Activated T-helper 17 cell treated with anti-CD3 and anti-CD28 coated beads, Interleukin-2, amount 50 U/mL, for 72 hours (primary cell): Measurements from ENCODE around the gene WIZ. TPM values are rescaled to one million over a fixed set of nuclear protein-coding genes. Genes with fewer than 3 reads are reported as not detected.

Experiments used
- ATAC-seq: fragments of 150-1000 bp; cut with Tn5 transposase; replicated peaks from 2 replicates; pipeline ENCODE4 v1.10.0; 2021; ENCODE audit warnings: mild to moderate bottlenecking, moderate library complexity
- H3K27ac Mint-ChIP-seq: one replicate; pipeline ENCODE4 v1.8.0; 2022; ENCODE audit warnings: mixed read lengths
- H3K27me3 Mint-ChIP-seq: one replicate; pipeline ENCODE4 v1.8.0; 2022; ENCODE audit warnings: mixed read lengths
- H3K36me3 Mint-ChIP-seq: one replicate; pipeline ENCODE4 v1.8.0; 2022; ENCODE audit warnings: low read depth, mild to moderate bottlenecking, mixed read lengths
- H3K4me1 Mint-ChIP-seq: one replicate; pipeline ENCODE4 v1.8.0; 2022; ENCODE audit warnings: mixed read lengths
- H3K4me3 Mint-ChIP-seq: one replicate; pipeline ENCODE4 v1.8.0; 2022; ENCODE audit warnings: mild to moderate bottlenecking, mixed read lengths
- H3K9me3 Mint-ChIP-seq: one replicate; pipeline ENCODE4 v1.8.0; 2022; ENCODE audit warnings: mixed read lengths
- total RNA-seq, 2 donors: library from RNA; stranded (reverse); gene quantifications; one replicate each; pipeline ENCODE4 v1.2.3, GENCODE V29; 2022

WIZ gene
- total RNA-seq, 2 donors from 2014 or later: 27.7 to 30.0 TPM

DNA sequence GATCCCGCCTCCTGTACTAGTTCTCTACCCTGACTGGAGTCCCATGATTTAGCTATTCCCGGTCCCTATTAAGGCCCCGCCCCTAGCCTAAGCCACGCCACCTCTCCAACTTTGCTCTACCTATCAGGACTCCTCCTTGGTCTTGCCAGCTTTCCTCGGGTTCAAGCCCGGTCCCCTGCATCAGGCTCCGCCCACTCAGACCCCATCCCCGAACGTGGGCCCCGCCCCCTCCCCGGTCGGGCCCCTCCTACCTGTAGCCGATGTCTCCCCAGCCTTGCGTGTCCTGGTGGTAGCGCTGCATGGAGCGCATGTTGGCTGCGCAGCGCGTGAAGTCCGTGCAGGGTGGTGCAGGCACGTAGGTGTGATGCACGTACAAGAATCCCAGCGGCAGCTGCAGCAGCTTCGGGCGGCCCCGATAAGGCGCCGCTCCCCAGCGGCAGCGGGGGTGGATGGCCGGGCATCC, 21.9 kb upstream of the WIZ start:
- peaks cover 4% of the 10 kb centered on the region for H3K27me3 Mint-ChIP-seq
- no peak overlapping the region for H3K27ac Mint-ChIP-seq
- ATAC-seq: no peak
- no peaks in the 10 kb centered on the region for H3K9me3 Mint-ChIP-seq
- peaks cover 6% of the 10 kb centered on the region for H3K36me3 Mint-ChIP-seq
- peaks cover 32% of the 10 kb centered on the region for H3K4me1 Mint-ChIP-seq
- H3K4me3 Mint-ChIP-seq: no peak overlapping the region

DNA sequence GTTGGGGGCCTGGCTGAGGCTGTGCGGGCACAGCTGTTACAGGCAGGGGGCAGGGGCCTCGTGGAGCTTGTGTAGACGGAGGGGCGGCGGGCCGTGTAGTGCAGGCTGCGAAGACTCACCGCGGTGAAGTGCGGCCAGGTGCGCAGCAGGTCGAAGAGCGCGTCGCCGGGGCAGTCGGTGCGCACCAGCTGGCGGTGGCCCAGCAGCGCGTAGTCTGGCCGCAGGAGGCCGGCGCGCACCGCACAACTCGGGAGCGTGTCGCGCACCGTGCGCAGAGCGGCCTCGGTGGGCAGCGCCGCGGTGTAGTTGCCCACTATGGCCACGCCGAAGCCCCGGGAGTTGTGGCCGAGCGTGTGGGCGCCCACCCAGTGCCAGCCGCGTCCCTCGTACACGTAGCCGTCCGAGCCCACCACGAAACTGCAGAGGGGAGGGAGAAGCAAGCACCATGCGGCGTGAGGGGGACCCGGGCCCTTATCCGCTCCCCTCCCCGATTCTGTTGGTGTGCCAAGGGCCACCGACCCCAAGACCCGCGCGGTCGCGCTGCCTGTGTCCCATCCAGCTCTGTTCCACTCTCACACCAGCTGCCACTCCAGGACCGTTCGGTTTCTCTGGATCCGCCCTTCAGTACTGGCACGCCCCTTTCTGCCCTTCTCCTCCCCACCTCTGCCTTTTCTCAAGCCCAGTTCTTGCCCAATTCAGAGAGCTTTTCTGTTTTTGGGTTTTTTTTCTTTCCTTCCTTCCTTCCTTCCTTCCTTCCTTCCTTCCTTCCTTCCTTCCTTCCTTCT, 19.9 kb upstream of the WIZ start:
- Mint-ChIP-seq H3K4me1 (peaks cover 40% of the 10 kb centered on the region), H3K27ac (peak overlapping the region; percentile 94)

DNA sequence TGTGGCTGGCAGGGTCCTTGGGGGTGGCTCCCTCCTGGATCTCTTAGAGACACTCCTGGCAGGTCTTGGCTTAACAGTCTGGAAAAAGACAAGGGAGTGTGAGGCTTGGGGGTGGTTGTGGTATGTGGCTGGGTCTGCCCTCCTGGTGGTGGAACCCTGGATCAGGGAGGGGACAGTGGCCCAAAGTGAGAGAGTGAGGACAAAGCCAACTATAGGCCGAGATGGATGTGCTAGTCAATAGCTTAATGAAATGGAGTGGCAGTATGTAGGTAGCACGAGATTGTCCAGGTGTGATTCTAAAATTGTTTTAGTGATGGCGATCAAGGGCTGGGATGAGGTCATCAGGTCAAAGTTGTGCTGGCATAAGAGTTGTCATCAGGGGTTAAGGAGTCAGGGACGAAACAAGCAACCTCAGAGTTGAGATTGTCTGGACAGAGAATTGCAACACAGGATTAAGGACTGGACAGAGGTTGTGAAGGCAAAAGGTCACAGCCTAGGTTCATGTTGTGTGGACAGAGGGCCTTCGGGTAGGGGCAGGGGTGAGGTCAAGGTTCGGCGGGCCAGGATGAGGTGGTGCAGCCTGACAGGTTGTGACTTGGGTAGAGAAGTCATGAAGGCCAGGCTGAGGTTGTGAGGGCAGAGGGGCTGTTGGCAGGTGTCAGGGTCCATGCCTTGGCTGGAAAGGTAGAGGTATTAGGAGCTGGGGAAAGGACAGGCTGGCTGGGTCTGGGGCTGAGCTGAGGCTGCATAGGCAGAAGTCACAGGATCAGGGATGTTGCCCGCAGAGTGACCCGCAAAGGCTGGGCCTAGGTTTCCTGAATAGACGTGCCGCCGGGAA, 19.1 kb upstream of the WIZ start:
- Mint-ChIP-seq H3K9me3 (no peaks in the 10 kb centered on the region), H3K4me1 (peaks cover 41% of the 10 kb centered on the region), H3K27me3 (peaks cover 4% of the 10 kb centered on the region), H3K27ac (peak overlapping the region; percentile 94), H3K36me3 (peaks cover 15% of the 10 kb centered on the region), H3K4me3 (peak overlapping the region; percentile 74)
- no peak for ATAC-seq

More for the DNA sequence above, 19.9 kb upstream of the WIZ start:
- Mint-ChIP-seq H3K27me3 (peaks cover 4% of the 10 kb centered on the region), H3K9me3 (no peaks in the 10 kb centered on the region), H3K36me3 (peaks cover 11% of the 10 kb centered on the region), H3K4me3 (peak overlapping the region; percentile 74)
- ATAC-seq: no peak

DNA sequence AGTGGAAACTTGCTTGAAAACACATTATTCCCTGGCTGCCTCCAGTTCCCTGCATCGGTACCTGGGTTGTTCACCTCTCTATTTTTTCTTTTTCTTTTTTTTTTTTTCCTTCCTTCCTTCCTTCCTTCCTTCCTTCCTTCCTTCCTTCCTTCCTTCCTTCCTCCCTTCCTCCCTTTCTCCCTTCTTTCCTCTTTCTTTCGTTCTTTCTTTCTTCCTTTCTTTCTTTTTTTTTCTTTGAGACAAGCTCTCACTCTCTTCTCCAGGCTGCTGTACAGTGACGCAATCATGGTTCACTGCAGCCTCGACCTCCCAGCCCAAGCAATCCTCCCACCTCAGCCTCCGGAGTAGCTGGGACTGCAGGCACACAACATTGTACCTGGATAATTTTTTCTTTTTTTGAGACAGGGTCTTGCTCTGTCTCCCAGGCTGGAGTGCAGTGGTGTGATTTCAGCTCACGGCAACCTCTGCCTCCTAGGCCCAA, 18.0 kb upstream of the WIZ start:
- no peak for ATAC-seq
- peaks cover 33% of the 10 kb centered on the region for H3K4me1 Mint-ChIP-seq
- peaks cover 4% of the 10 kb centered on the region for H3K27me3 Mint-ChIP-seq
- no peaks in the 10 kb centered on the region for H3K9me3 Mint-ChIP-seq
- H3K36me3 Mint-ChIP-seq: peaks cover 26% of the 10 kb centered on the region
- H3K27ac Mint-ChIP-seq: peak overlapping the region; percentile 94
- H3K4me3 Mint-ChIP-seq: peak overlapping the region; percentile 74

DNA sequence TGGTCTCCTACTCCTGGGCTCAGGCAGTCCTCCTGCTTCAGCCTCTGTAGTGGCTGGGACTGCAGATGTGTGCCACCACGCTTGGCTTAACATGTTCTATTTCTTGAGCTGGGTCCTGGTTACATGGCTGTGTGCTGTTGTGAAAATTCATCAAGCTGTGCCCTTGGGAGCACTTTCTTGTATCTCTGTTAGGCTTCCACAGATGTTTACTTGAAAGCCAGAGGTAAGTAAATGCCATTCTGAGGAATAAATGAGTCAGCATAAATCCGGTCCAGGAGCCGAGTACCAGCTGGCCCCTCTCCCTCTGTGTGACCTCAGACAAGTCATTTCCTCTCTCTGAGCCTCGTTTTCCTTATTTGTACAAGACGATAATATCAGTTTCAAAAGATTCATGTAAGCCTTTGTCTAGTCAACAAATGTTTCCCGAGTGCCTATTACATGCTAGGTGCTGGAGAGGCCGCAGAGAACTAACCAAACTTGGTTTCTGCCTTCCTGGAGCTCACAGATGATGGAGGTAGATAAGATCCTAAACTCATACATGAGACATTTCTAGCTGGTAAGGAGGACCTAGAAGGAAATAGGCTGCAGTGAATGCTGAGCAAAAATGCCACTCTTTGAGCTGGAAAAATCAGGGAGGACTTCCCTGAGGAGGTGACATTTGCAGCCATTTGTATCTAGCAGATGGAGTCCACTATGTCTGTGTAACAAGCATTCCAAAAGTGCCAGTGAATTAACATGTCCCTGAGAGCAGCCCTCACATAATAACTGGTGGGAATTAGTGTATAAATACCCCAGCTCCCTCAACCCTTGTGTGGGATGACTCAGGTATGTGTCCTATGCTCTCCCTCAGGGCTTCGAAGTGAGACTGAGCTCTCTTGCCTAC, 17.3 kb upstream of the WIZ start:
- Mint-ChIP-seq H3K27ac (peak overlapping the region; percentile 94), H3K9me3 (no peaks in the 10 kb centered on the region), H3K27me3 (peaks cover 4% of the 10 kb centered on the region)

DNA sequence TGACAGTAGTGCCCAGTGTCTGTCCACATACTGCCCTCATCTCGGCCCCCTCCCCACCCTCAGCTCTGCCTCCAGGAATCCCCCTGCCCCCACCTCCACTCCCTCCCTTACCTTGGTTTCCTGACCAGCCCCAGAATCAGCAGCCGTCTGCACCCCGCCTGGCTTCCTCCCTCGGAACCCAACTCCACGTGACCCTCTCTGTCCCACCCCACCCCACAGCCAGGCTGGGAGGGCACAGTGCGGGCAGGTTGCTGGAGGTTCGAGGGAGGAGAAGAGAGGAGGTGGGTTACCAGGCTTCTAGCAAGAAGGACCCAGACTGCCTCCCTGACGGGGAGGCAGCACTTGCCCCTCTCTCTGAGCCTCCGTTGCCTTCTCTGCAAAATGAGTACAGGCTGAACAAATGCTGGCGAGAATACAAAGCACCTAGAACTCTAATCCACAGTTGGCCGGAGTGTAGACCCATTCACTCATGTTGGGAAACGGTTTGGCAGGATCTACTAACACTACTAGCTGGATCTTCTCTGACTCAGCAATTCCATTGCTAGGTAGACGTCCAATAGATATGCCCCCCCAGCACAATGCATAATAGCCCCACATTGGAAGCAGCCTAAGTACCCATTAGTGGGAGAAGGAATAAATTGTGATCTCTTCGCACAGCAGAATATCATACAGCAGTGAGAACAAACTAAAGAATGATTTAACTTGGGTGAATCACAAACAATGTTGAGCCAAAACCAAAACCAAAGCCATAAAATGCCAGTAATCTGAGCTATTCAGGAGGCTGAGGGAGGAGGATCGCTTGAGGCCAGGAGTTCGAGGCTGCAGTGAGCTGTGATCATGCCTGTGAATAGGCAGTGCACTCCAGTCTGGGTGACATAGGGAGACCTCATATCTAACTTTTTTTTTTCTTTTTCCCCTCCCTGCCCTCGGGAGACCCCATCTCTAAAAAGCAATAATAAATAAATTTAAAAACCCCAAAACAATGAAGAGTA, 14.9 kb upstream of the WIZ start, which contains the start of gene RASAL3:
RASAL3 (minus strand) TSS at position 151 of the 992 bp plus-strand sequence. CDS start 186 bp downstream, outside the sequence.
- Mint-ChIP-seq H3K9me3 (no peaks in the 10 kb centered on the region), H3K27me3 (peaks cover 4% of the 10 kb centered on the region), H3K36me3 (peaks cover 57% of the 10 kb centered on the region), H3K4me3 (peak within 1 kb of the TSS; percentile 95), H3K4me1 (peaks cover 34% of the 10 kb centered on the region), H3K27ac (peak within 1 kb of the TSS; percentile 96)
- ATAC-seq: peak; percentile 60

More for the DNA sequence above, 17.3 kb upstream of the WIZ start:
- Mint-ChIP-seq H3K4me1 (peaks cover 31% of the 10 kb centered on the region), H3K4me3 (peak overlapping the region; percentile 74), H3K36me3 (peaks cover 33% of the 10 kb centered on the region)
- peak; percentile 81 for ATAC-seq

DNA sequence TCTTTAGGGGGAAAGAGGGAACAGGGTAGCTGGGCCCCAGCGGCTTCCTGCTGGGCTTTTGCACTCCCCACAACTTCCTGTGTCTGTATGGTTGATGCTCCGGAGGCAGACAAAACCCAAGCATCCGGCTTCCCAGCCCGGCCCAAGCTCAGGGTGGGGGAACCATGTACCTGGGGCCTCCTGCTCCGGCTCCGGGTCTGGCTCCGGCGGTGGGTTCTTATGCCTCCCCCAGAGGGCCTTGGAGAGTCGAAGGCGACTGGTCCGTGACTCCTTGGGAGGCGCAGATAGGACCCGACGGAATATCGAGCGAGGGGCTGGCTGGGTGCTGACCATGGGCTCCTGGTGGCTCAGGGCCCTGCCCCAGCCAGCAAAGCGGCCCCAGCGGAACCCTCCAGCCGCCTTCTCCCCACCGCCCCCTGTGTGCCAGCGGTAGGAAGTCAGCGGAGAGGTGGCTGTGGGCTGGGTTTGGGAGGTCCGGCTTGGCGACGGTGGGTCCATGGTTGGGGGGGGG, 14.2 kb upstream of the WIZ start:
- peak overlapping the region; percentile 96 for H3K27ac Mint-ChIP-seq
- H3K9me3 Mint-ChIP-seq: no peaks in the 10 kb centered on the region
- ATAC-seq: peak; percentile 65
- peaks cover 31% of the 10 kb centered on the region for H3K4me1 Mint-ChIP-seq
- peaks cover 63% of the 10 kb centered on the region for H3K36me3 Mint-ChIP-seq
- H3K27me3 Mint-ChIP-seq: peaks cover 2% of the 10 kb centered on the region
- peak overlapping the region; percentile 95 for H3K4me3 Mint-ChIP-seq

DNA sequence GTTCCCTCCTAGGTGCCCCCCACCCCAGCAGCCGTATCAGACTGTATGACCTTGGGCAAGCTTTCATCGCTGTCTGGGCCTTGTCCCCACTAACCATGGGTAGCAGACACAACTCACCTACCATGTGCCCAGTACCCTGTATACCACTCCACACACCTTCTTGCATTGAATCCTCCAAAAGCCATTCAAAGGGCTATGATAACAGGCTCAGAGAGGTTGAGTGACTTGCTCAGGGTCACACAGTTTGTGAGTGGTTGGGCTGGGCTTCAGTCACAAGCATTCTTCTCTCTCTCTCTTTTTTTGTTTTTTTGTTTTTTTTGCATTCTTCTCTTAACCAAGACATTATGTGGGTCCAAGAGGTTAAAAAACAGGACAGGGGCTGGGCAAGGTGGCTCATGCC, 11.9 kb upstream of the WIZ start:
- H3K36me3 Mint-ChIP-seq: peaks cover 72% of the 10 kb centered on the region
- peaks cover 14% of the 10 kb centered on the region for H3K4me1 Mint-ChIP-seq
- ATAC-seq: no peak
- H3K27me3 Mint-ChIP-seq: no peaks in the 10 kb centered on the region
- H3K9me3 Mint-ChIP-seq: no peaks in the 10 kb centered on the region
- H3K27ac Mint-ChIP-seq: peak overlapping the region; percentile 87
- H3K4me3 Mint-ChIP-seq: peak overlapping the region; percentile 95

DNA sequence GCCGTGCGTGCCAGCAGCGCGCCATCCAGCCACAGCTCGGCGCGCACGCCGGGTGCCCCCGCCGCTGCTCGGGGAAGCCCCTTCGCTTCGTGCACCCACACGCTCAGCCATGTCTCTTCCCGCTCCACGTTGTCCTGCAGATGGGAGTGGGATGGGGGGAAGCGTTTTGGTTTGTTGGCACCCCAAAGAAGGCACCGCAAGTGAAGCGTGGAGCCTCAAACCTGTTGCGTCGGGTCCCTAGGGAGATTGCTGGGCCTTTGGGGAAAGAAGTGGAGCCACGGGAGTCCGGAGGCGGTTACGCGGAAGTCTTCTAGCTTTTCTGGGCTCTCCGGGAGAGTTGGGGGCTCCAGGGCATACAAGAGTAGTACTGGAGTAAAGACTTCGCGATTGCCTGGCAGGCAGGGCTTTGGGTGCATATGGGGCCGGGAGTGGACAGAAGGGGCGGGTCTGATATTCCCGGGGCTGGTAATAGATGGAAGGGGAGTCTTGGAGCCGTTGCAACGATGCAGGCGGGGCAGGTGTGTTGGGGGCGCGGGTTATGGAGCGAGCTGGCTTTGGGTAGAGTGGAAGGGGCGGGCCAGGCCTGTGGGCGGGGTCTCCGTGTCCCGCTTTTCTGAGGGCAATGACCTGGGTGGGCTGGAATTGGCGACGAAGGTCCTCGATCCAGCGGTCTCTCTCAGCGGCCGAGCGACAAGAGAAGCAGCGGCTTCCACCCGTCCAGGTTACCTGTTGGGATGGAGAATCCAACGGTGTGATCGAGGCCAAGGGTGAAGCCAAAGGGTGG, 8.1 kb upstream of the WIZ start:
- peaks cover 92% of the 10 kb centered on the region for H3K36me3 Mint-ChIP-seq
- no peaks in the 10 kb centered on the region for H3K27me3 Mint-ChIP-seq
- no peaks in the 10 kb centered on the region for H3K9me3 Mint-ChIP-seq
- ATAC-seq: no peak
- H3K4me1 Mint-ChIP-seq: peaks cover 8% of the 10 kb centered on the region
- H3K27ac Mint-ChIP-seq: no peak overlapping the region
- no peak overlapping the region for H3K4me3 Mint-ChIP-seq

DNA sequence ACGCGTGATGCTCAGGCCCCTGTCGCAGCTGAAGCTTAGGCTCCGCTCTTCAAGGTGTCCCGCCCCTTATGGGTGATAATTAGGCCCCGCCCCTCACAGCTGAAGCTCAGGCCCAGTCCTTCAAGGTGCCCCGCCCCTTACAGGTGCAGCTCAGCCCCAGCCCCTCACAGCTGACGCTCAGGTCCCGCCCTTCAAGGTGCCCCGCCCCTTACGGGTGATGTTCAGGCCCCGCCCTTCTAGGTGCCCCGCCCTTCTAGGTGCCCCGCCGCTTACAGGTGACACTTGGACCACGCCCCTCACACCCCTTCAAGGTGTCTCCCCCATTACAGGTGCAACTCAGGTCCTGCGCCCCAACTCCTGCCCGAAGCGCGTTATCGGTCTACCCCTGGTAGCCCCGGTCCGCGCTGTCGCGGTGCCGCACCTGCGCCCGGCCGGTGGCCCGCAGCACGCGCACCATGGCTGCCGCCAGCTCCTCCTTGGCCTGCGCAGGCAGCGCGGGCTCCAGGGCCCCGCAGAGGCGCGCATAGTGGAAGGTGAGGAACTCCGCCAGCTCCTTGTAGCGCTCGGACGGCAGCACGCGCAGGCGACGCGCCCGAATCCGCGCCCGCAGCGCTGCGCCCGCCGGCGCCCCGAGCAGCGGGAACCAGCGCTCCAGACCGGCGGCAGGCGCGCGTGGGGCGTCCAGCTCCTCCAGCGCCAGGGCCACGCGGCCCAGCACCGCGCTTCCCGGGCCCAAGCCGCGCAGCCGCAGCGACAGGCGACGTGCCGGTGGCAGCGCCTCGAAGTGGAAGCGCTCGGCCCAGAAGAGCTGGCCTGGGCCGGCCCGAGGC, 7.3 kb upstream of the WIZ start:
- Mint-ChIP-seq H3K27ac (no peak overlapping the region), H3K4me1 (peaks cover 8% of the 10 kb centered on the region), H3K27me3 (no peaks in the 10 kb centered on the region), H3K36me3 (peaks cover 89% of the 10 kb centered on the region), H3K9me3 (no peaks in the 10 kb centered on the region), H3K4me3 (no peak overlapping the region)
- ATAC-seq: peak; percentile 41

DNA sequence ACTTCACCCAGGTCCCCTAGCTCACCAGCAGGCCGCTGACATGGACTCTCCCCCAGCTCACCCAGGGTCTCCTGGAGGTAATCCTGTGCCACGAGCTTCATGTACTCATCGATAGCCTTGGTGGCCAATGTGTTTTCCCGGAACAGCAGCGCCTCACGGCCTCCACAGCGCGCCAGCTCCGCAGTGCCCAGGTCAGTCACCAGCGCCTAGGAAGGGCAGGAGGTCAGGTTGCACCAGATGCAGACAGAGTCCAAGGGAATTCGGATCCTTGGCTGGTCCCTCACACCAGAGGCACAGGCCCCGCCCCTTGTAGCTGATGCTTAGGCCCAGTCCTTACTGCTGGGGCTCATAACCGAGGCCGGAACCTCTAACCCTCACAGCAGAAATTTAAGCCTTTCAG, 6.7 kb upstream of the WIZ start:
- ATAC-seq: no peak
- H3K27me3 Mint-ChIP-seq: no peaks in the 10 kb centered on the region
- no peak overlapping the region for H3K4me3 Mint-ChIP-seq
- no peak overlapping the region for H3K27ac Mint-ChIP-seq
- peaks cover 89% of the 10 kb centered on the region for H3K36me3 Mint-ChIP-seq
- peaks cover 10% of the 10 kb centered on the region for H3K4me1 Mint-ChIP-seq
- H3K9me3 Mint-ChIP-seq: no peaks in the 10 kb centered on the region
